Osteocyte (in vitro differentiated cells): Measurements from ENCODE around the gene ST7L. TPM values are rescaled to one million over a fixed set of nuclear protein-coding genes. Genes with fewer than 3 reads are reported as not detected.

Source experiments
- DNase-seq: peaks from one replicate; pipeline ENCODE4 v3.0.0; 2021; ENCODE audit warnings: mixed read lengths; ENCODE audit not compliant: unreplicated experiment; ENCODE audit errors: extremely low spot score
- H3K27ac Mint-ChIP-seq: one replicate; pipeline ENCODE4 v1.8.0; 2021; ENCODE audit warnings: mild to moderate bottlenecking, mixed read lengths; ENCODE audit not compliant: unreplicated experiment
- H3K27me3 Mint-ChIP-seq: one replicate; pipeline ENCODE4 v1.8.0; 2021; ENCODE audit warnings: mixed read lengths; ENCODE audit not compliant: unreplicated experiment
- H3K36me3 Mint-ChIP-seq: one replicate; pipeline ENCODE4 v1.8.0; 2021; ENCODE audit warnings: mixed read lengths; ENCODE audit not compliant: unreplicated experiment
- H3K4me1 Mint-ChIP-seq: one replicate; pipeline ENCODE4 v1.8.0; 2021; ENCODE audit warnings: mixed read lengths; ENCODE audit not compliant: unreplicated experiment
- H3K4me3 Mint-ChIP-seq: one replicate; pipeline ENCODE4 v1.8.0; 2021; ENCODE audit warnings: mild to moderate bottlenecking, moderate library complexity, mixed read lengths; ENCODE audit not compliant: unreplicated experiment
- H3K9me3 Mint-ChIP-seq: one replicate; pipeline ENCODE4 v1.8.0; 2021; ENCODE audit warnings: mixed read lengths; ENCODE audit not compliant: unreplicated experiment
- total RNA-seq: library from RNA; stranded (reverse); gene quantifications from 2 replicates; pipeline ENCODE4 v1.2.1, GENCODE V29; 2021
- TF ChIP-seq, protein P1 (sequence below): fragments of 200-600 bp; sonication (generic); IDR thresholded peaks from 2 replicates; pipeline ENCODE4 v1.5.0; 2021; ENCODE audit warnings: antibody characterized with exemption, mild to moderate bottlenecking, moderate library complexity

ST7L gene
- total RNA-seq, 1 donor from 2014 or later, result 22.4 TPM

GRCh38 chr1:112565800-112566199, 53.1 kb downstream of the ST7L start:
- H3K4me3 Mint-ChIP-seq, result no peak overlapping the region
- no peak for DNase-seq
- TF ChIP-seq, protein P1, sequence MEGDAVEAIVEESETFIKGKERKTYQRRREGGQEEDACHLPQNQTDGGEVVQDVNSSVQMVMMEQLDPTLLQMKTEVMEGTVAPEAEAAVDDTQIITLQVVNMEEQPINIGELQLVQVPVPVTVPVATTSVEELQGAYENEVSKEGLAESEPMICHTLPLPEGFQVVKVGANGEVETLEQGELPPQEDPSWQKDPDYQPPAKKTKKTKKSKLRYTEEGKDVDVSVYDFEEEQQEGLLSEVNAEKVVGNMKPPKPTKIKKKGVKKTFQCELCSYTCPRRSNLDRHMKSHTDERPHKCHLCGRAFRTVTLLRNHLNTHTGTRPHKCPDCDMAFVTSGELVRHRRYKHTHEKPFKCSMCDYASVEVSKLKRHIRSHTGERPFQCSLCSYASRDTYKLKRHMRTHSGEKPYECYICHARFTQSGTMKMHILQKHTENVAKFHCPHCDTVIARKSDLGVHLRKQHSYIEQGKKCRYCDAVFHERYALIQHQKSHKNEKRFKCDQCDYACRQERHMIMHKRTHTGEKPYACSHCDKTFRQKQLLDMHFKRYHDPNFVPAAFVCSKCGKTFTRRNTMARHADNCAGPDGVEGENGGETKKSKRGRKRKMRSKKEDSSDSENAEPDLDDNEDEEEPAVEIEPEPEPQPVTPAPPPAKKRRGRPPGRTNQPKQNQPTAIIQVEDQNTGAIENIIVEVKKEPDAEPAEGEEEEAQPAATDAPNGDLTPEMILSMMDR, result no peak
- H3K9me3 Mint-ChIP-seq, result no peaks in the 10 kb centered on the region
- peaks cover 13% of the 10 kb centered on the region for H3K36me3 Mint-ChIP-seq
- H3K27me3 Mint-ChIP-seq, result no peaks in the 10 kb centered on the region
- H3K27ac Mint-ChIP-seq, result no peak overlapping the region
- no peaks in the 10 kb centered on the region for H3K4me1 Mint-ChIP-seq

DNA sequence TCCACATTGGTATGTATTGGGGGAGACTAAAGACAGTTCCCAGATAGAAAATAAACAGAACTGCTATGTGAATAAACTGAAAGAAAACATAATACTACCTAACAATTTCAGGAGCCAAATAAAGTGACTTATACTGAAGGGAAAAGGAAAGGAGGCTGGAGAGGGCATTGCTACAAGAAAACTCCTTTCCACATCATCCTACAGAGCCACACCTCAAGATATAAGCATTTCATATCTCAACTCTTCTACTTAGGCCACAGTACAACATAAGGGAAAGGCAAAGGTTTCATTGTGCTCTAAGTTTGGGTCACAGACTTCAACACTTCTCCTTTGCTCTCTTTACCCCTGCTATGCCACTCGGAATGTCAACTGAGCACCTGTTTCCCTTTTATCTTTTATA, 54.9 kb downstream of the ST7L start:
- TF ChIP-seq, protein P1, result no peak
- no peaks in the 10 kb centered on the region for H3K9me3 Mint-ChIP-seq
- DNase-seq, result no peak
- H3K4me1 Mint-ChIP-seq, result no peaks in the 10 kb centered on the region
- H3K4me3 Mint-ChIP-seq, result no peak overlapping the region
- no peaks in the 10 kb centered on the region for H3K27me3 Mint-ChIP-seq
- H3K36me3 Mint-ChIP-seq, result peaks cover 11% of the 10 kb centered on the region
- H3K27ac Mint-ChIP-seq, result no peak overlapping the region

DNA sequence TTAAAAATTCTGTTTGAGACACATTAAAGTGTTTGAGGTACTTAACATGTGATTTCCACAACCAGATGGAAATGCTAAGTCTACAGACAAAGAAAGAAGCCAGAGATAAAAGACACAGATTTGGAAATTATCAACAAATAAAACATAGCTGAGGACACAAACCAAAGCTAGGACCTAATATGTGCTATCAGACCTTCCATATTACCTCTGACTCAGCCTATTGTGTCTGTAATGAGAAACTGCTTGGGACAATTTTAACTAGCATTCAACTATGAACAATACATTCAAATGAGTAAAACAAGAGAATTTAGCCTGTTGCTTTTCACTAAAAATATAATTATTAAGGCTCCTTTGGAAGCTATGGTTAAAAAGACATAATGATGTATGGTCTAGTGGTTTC, 55.6 kb downstream of the ST7L start:
- no peak for DNase-seq
- H3K27me3 Mint-ChIP-seq, result no peaks in the 10 kb centered on the region
- no peak overlapping the region for H3K27ac Mint-ChIP-seq
- no peaks in the 10 kb centered on the region for H3K9me3 Mint-ChIP-seq
- H3K4me3 Mint-ChIP-seq, result no peak overlapping the region
- TF ChIP-seq, protein P1, result no peak
- no peaks in the 10 kb centered on the region for H3K4me1 Mint-ChIP-seq
- peaks cover 10% of the 10 kb centered on the region for H3K36me3 Mint-ChIP-seq

DNA sequence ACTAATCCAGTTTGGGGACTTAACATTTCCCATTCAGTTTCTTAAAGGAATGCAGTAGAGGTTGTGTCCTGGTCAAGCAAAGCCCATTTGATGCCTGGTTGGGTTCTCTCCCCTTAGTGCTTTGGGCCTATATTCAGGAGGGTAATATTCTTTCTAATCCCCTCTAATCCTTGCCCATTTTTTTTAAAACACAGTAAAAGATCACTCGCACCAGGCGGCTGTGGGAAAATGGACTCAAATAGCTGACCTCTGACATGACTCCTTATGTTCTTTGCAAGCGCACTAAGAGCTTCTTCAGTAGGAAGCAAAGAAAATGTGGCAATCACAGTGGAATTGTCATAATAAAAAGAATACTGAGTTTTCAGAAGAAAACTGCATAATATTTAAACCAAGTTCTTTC, 60.3 kb downstream of the ST7L start:
- H3K9me3 Mint-ChIP-seq, result no peaks in the 10 kb centered on the region
- peaks cover 13% of the 10 kb centered on the region for H3K36me3 Mint-ChIP-seq
- TF ChIP-seq, protein P1, result no peak
- no peaks in the 10 kb centered on the region for H3K27me3 Mint-ChIP-seq
- H3K4me3 Mint-ChIP-seq, result no peak overlapping the region
- peaks cover 6% of the 10 kb centered on the region for H3K4me1 Mint-ChIP-seq
- H3K27ac Mint-ChIP-seq, result no peak overlapping the region
- no peak for DNase-seq

DNA sequence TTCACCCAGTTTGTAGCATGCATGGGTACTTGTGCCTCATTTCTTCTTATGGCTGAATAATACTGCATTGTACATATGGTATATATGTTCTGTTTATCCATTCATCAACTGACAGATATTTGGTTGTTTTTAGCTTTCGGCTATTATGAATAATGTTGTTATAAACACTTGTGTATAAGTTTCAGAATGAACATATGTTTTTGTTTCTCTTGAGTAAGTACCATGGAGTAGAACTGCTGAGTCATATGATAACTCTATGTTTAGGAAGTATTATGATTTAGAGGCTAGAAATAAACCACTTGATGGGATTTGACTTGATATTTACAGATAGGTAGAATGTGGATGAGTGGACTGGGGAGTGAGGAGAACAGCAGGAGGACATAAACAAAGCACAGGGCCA, 61.6 kb downstream of the ST7L start:
- Mint-ChIP-seq H3K27me3 (no peaks in the 10 kb centered on the region), H3K4me3 (no peak overlapping the region), H3K4me1 (peaks cover 6% of the 10 kb centered on the region), H3K9me3 (no peaks in the 10 kb centered on the region), H3K27ac (peak overlapping the region; percentile 83), H3K36me3 (peaks cover 18% of the 10 kb centered on the region)
- TF ChIP-seq, protein P1, result no peak
- DNase-seq, result no peak
